ENCODE measurements around the gene FNDC3A.
"Not testable (repeated sequence)": the region's sequence is repeated elsewhere in the genome, so short reads cannot be mapped to it uniquely, and the experiment has no call there.

- TF ChIP-seq EZH2 (IDR thresholded peaks at IDR 0.05; ENCODE audit: insufficient read depth, poor library complexity, severe bottlenecking); EZH2phosphoT487 (IDR thresholded peaks at IDR 0.05; ENCODE audit: insufficient read depth, low read depth): not testable (repeated sequence)
These were observed 187.4 kb downstream of the FNDC3A start for GRCh38 chr13:49163162-49163561.
